Activated T-helper 1 cell treated with anti-CD3 and anti-CD28 coated beads, Interleukin-12 subunit alpha, Interleukin-12 subunit beta, Interleukin-2, Interleukin-4 antibody, amounts not matched to agents 30 ng/mL and 10 ng/mL and 1 ng/mL, durations not matched to agents 14 hours and 24 hours and 36 hours (primary cell): Measurements from ENCODE around the gene LMO2. TPM values are rescaled to one million over a fixed set of nuclear protein-coding genes. Genes with fewer than 3 reads are reported as not detected.
"Not testable (repeated sequence)": the region's sequence is repeated elsewhere in the genome, so short reads cannot be mapped to it uniquely, and the experiment has no call there.

Experiments
- DNase-seq: peaks from one replicate; pipeline ENCODE4 v3.0.0; 2021; ENCODE audit warnings: low spot score
- H3K27ac Mint-ChIP-seq: one replicate; pipeline ENCODE4 v1.8.0; 2021; ENCODE audit warnings: mild to moderate bottlenecking, mixed read lengths
- H3K27me3 Mint-ChIP-seq: one replicate; pipeline ENCODE4 v1.8.0; 2022; ENCODE audit warnings: mild to moderate bottlenecking, moderate library complexity, mixed read lengths; ENCODE audit not compliant: insufficient read depth
- H3K36me3 Mint-ChIP-seq: one replicate; pipeline ENCODE4 v1.8.0; 2021; ENCODE audit warnings: low read depth, mixed read lengths
- H3K4me1 Mint-ChIP-seq: one replicate; pipeline ENCODE4 v1.8.0; 2021; ENCODE audit warnings: low read depth, mixed read lengths
- H3K4me3 Mint-ChIP-seq: one replicate; pipeline ENCODE4 v1.8.0; 2021; ENCODE audit warnings: mild to moderate bottlenecking, moderate library complexity, mixed read lengths
- H3K9me3 Mint-ChIP-seq: one replicate; pipeline ENCODE4 v1.8.0; 2021; ENCODE audit warnings: mixed read lengths
- intact Hi-C: fragments of 100-400 bp; cut with micrococcal nuclease; formaldehyde crosslinking; loops from one replicate; pipeline ENCODE4 v1.15.1; 2024
- total RNA-seq: library from RNA; stranded (reverse); gene quantifications from 2 replicates; pipeline ENCODE4 v1.2.3, GENCODE V29; 2022

Gene LMO2
- total RNA-seq, 1 donor from 2014 or later, result not detected

- no peak overlapping the region for H3K27ac Mint-ChIP-seq
- H3K4me1 Mint-ChIP-seq, result no peaks in the 10 kb centered on the region
- H3K27me3 Mint-ChIP-seq, result peaks cover 15% of the 10 kb centered on the region
- H3K36me3 Mint-ChIP-seq, result no peaks in the 10 kb centered on the region
- DNase-seq, result no peak
- peaks cover 3% of the 10 kb centered on the region for H3K9me3 Mint-ChIP-seq
- H3K4me3 Mint-ChIP-seq, result no peak overlapping the region
- intact Hi-C loops, result no loop called here
These were observed 35.0 kb upstream of the LMO2 start for GRCh38 chr11:33926671-33927552.

GRCh38 chr11:33924341-33924740, 32.5 kb upstream of the LMO2 start:
- no peak overlapping the region for H3K4me3 Mint-ChIP-seq
- no peak overlapping the region for H3K27ac Mint-ChIP-seq
- no peaks in the 10 kb centered on the region for H3K9me3 Mint-ChIP-seq
- H3K36me3 Mint-ChIP-seq, result no peaks in the 10 kb centered on the region
- intact Hi-C loops, result no loop called here
- DNase-seq, result no peak
- H3K4me1 Mint-ChIP-seq, result no peaks in the 10 kb centered on the region
- H3K27me3 Mint-ChIP-seq, result peaks cover 21% of the 10 kb centered on the region

GRCh38 chr11:33923626-33924025, 31.8 kb upstream of the LMO2 start:
- intact Hi-C loops, result no loop called here
- DNase-seq, result no peak
- Mint-ChIP-seq H3K27ac (no peak overlapping the region), H3K9me3 (no peaks in the 10 kb centered on the region), H3K4me3 (no peak overlapping the region), H3K36me3 (no peaks in the 10 kb centered on the region), H3K4me1 (no peaks in the 10 kb centered on the region), H3K27me3 (peaks cover 18% of the 10 kb centered on the region)

- Mint-ChIP-seq H3K4me3 (no peak overlapping the region), H3K4me1 (no peaks in the 10 kb centered on the region)
- DNase-seq, result no peak
These were observed 29.1 kb upstream of the LMO2 start for GRCh38 chr11:33920838-33921613.

GRCh38 chr11:33919645-33920044, 27.8 kb upstream of the LMO2 start:
- Mint-ChIP-seq H3K9me3 (no peaks in the 10 kb centered on the region), H3K27ac (no peak overlapping the region), H3K4me1 (no peaks in the 10 kb centered on the region), H3K4me3 (no peak overlapping the region), H3K27me3 (peaks cover 16% of the 10 kb centered on the region), H3K36me3 (no peaks in the 10 kb centered on the region)
- DNase-seq, result no peak
- intact Hi-C loops, result no loop called here

More at GRCh38 chr11:33920838-33921613, 29.1 kb upstream of the LMO2 start:
- H3K27me3 Mint-ChIP-seq, result peaks cover 15% of the 10 kb centered on the region
- H3K9me3 Mint-ChIP-seq, result no peaks in the 10 kb centered on the region
- intact Hi-C loops, result no loop called here
- no peaks in the 10 kb centered on the region for H3K36me3 Mint-ChIP-seq
- no peak overlapping the region for H3K27ac Mint-ChIP-seq

- intact Hi-C loops, H3K4me1 Mint-ChIP-seq, H3K27ac Mint-ChIP-seq, H3K9me3 Mint-ChIP-seq, H3K36me3 Mint-ChIP-seq, H3K4me3 Mint-ChIP-seq, DNase-seq: not testable (repeated sequence)
- peaks cover 14% of the 10 kb centered on the region for H3K27me3 Mint-ChIP-seq
These were observed 25.5 kb upstream of the LMO2 start for GRCh38 chr11:33917402-33917801.

GRCh38 chr11:33916736-33917135, 24.9 kb upstream of the LMO2 start:
- no peak overlapping the region for H3K4me3 Mint-ChIP-seq
- H3K27me3 Mint-ChIP-seq, result peaks cover 13% of the 10 kb centered on the region
- no peaks in the 10 kb centered on the region for H3K36me3 Mint-ChIP-seq
- intact Hi-C loops, result no loop called here
- DNase-seq, result no peak
- no peaks in the 10 kb centered on the region for H3K4me1 Mint-ChIP-seq
- no peak overlapping the region for H3K27ac Mint-ChIP-seq
- peaks cover 6% of the 10 kb centered on the region for H3K9me3 Mint-ChIP-seq

GRCh38 chr11:33915526-33915925, 23.6 kb upstream of the LMO2 start:
- H3K27ac Mint-ChIP-seq, result no peak overlapping the region
- H3K36me3 Mint-ChIP-seq, result no peaks in the 10 kb centered on the region
- no peak overlapping the region for H3K4me3 Mint-ChIP-seq
- intact Hi-C loops, result no loop called here
- H3K9me3 Mint-ChIP-seq, result peaks cover 6% of the 10 kb centered on the region
- DNase-seq, result no peak
- no peaks in the 10 kb centered on the region for H3K4me1 Mint-ChIP-seq
- H3K27me3 Mint-ChIP-seq, result peaks cover 10% of the 10 kb centered on the region

- H3K4me3 Mint-ChIP-seq, result no peak overlapping the region
- peaks cover 6% of the 10 kb centered on the region for H3K9me3 Mint-ChIP-seq
- no peak for DNase-seq
- no peak overlapping the region for H3K27ac Mint-ChIP-seq
- no peaks in the 10 kb centered on the region for H3K36me3 Mint-ChIP-seq
- H3K4me1 Mint-ChIP-seq, result no peaks in the 10 kb centered on the region
- H3K27me3 Mint-ChIP-seq, result peaks cover 10% of the 10 kb centered on the region
- intact Hi-C loops, result no loop called here
These were observed 22.1 kb upstream of the LMO2 start for GRCh38 chr11:33913991-33914390.

GRCh38 chr11:33912405-33913361, 20.8 kb upstream of the LMO2 start:
- H3K27ac Mint-ChIP-seq, result no peak overlapping the region
- peaks cover 10% of the 10 kb centered on the region for H3K27me3 Mint-ChIP-seq

GRCh38 chr11:33910958-33911339, 19.1 kb upstream of the LMO2 start:
- Mint-ChIP-seq H3K9me3 (peaks cover 6% of the 10 kb centered on the region), H3K36me3 (no peaks in the 10 kb centered on the region), H3K27me3 (peaks cover 17% of the 10 kb centered on the region), H3K27ac (no peak overlapping the region), H3K4me1 (peaks cover 5% of the 10 kb centered on the region), H3K4me3 (no peak overlapping the region)
- intact Hi-C loops, result no loop called here
- DNase-seq, result no peak

More at GRCh38 chr11:33912405-33913361, 20.8 kb upstream of the LMO2 start:
- no peak for DNase-seq
- H3K4me3 Mint-ChIP-seq, result no peak overlapping the region
- intact Hi-C loops, result no loop called here
- H3K9me3 Mint-ChIP-seq, result peaks cover 6% of the 10 kb centered on the region
- H3K36me3 Mint-ChIP-seq, result no peaks in the 10 kb centered on the region
- H3K4me1 Mint-ChIP-seq, result no peaks in the 10 kb centered on the region

- Mint-ChIP-seq H3K9me3 (peaks cover 6% of the 10 kb centered on the region), H3K36me3 (no peaks in the 10 kb centered on the region), H3K4me1 (peaks cover 5% of the 10 kb centered on the region), H3K27ac (no peak overlapping the region), H3K4me3 (no peak overlapping the region), H3K27me3 (peaks cover 17% of the 10 kb centered on the region)
- intact Hi-C loops, result no loop called here
- no peak for DNase-seq
These were observed 18.6 kb upstream of the LMO2 start for GRCh38 chr11:33910296-33910957.
